GM19238 (cell line): Measurements from ENCODE around the gene PTPRM.

ENCODE experiments used
- DNase-seq: peaks from one replicate; pipeline ENCODE4 v3.0.0; 2011; ENCODE audit warnings: low spot score; ENCODE audit not compliant: insufficient read length

PTPRM gene

DNA sequence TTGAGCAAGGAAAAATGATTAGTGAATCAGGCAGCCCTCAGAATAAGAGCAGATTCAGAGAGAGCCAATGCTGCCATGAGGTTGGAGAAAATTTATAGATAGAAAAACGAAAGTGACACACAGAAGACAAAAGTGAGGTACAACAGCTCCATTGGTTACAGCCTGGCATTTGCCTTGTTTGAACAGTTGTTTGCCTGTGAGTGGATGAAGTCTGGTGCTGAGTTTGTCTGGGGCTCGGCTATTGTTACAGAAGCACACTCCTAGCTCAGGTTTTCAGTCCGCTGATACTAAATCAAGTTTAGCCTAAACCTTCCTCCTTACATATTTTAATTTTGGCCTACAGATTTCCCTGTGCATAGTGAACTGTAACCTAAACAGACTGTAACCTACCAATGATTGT lies 654.3 kb downstream of the PTPRM start:
- DNase-seq, result no peak

GRCh38 chr18:8224576-8224975 lies 657.5 kb downstream of the PTPRM start:
- DNase-seq, result no peak

DNA sequence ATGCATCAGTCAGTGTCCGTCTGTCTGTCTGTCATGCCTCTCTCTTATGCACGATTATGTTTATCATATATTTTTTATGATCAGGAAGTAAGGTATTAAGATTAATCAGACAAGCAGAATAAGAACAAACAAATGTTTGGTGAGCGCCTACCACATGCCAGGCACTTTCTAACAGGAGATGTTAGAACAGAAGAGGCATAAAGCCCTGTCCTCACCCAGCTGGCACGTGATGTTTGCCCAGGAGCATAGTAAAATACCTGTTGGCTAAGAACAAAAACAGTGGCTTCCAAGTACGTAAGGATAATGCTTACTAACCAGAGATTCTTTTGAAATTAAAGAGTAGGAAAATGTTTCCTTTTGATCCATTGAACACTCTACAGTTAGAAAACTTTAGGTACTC lies 661.9 kb downstream of the PTPRM start:
- no peak for DNase-seq

DNA sequence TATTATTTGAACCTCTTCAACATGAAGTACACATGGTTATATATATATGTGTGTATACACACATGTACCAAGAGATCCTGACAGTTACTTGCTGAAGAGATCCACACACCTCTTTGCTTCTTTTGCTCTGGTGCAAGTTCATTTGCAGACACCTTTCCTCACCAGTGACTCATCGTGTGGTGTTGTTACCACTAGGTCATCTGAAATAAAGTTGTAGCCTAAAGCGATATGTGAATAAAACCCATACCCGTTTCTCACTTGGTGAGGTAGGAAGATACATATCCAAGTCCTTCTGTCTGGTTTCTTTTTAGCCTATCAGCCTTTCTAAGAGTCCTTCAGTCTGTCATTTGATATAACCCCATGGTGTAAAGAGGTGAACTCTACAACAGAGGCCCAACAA lies 662.7 kb downstream of the PTPRM start:
- DNase-seq, result no peak

DNA sequence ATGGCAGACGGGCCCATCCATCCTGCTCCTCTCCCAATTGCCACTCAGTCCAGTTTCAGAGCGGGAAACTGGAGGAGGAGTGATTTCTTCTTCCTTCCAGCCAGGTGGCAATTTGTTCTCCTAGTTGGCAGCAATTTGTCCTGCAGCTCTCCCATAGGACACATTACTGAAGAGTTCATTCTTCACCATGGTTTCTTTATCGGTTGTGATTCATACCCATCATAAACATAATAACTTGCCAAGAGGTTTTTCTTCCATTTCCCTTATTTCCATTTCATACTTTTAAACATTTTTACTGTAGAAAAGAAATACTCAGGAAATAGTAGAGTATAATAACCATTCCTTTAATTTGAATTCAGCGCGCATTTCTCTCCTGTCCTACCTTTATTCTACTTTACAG lies 664.2 kb downstream of the PTPRM start:
- DNase-seq, result no peak

GRCh38 chr18:8232791-8233190 lies 665.7 kb downstream of the PTPRM start:
- no peak for DNase-seq

DNA sequence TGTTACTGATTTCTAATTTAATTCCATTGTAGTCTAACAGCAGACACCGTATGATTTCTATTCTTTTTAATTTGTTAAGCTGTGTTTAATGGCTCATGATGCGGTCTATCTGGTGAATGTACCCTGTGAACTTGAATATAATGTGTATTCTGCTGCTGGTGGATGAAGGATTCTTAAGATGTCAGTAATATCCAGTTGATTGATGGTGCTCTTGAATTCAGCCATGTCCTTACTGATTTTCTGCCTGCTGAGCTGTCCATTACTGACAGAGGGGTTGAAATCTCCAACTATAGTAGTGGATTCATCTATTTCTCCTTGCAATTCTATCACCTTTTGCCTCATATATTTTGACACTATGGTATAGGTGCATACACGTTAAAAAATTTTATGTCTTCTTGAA lies 668.8 kb downstream of the PTPRM start:
- DNase-seq, result no peak

DNA sequence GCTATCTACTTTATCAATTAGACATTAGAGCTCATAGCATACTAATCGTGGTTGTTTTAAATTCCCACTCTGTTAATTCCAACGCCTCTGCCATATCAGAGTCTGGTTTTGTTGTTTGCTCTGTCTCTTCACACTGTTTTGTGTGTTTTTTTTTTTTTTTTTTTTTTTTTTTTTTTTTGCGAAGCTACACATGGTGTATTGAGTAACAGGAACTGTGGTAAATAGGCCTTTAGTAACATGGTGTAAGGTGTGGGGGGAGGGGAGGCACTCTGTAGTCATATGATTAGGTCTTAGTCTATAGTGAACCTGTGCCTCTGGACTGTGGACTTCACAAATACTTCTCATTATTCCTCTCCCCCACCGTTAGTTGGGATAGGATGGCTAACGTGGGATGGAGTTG lies 671.4 kb downstream of the PTPRM start:
- DNase-seq, result no peak

DNA sequence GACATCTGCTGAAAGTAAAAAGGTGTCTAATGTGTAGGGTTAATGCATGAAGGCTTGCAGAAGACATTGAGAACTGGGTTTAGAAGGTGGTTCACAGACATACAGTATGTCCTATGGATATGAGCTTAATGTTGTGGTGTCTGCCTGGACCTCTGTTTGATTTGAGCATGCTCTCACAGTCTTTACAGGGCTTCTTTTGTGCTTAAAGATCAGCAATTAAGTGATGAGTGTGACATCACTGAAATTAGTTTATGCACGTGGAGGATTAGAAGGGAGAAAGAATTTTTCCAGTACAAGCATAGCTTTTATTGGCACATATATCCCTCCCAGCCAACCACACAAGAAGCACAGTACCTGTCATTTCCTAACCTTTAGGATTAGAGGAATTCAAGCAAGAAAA lies 674.6 kb downstream of the PTPRM start:
- no peak for DNase-seq

DNA sequence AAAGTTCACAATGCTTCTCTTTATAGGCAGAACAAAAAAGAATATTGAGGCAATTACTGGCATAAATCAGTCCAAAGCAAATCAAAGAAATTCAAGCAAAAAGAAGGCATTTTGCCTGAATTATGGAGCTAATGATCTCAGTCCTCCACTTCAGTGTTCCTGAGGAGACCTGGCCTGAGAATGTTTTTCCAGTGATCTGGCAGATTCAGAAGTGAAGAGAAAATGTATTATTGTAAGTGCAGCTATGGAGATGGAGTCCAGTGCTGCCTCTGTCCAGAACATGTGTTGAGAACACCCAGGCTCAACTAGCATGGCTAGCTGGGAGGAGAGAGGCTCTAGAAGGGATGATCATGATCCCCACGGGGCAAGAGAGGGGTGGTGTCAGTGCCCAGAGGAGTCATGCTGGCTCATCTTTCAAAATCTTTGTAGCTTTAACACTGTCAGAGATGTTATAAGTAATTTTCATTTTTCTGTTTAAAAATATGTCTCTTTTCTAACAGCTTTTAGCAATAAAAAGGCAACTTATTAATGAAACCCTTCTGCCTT lies 675.1 kb downstream of the PTPRM start:
- no peak for DNase-seq

GRCh38 chr18:8247700-8248099 lies 680.6 kb downstream of the PTPRM start:
- DNase-seq, result no peak

DNA sequence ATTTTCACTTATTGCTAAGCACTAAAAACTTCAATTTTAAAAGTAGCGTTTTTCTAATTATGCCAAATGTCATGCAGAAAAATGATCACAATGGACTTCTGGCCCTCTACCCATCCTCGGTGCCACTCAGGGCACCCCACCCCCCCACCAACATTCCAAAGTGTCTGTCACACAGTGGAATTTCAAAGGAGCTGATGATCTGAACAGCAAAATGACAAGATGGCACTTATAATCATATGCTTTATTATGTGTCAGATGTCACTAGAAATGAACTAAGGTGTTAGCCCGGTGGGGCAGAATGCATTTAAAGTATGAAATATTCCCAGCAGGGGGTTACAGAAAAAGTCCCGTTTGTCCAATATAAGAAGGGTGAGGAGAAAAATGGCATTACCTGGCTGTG lies 681.5 kb downstream of the PTPRM start:
- no peak for DNase-seq

GRCh38 chr18:8249811-8250210 lies 682.7 kb downstream of the PTPRM start:
- DNase-seq, result no peak

GRCh38 chr18:8252371-8252770 lies 685.3 kb downstream of the PTPRM start:
- DNase-seq, result no peak

DNA sequence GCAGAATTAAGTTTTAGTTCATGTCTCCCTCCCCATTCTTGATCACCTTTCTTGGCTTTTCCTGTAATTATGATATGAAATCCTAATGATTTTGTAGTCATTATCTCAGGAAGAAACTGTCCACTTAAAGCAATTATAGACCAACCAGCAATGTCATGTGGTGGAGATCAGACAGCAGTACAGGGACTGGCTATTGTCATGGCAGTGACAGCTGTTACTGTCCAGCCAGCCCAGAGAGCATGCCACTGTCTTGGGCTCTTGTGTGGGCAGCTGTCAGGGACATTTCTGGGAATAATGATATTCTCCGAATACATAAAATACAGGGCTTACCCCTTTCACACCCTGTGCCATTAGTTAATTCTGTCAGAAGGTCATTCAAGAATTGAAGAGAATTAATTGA lies 686.8 kb downstream of the PTPRM start:
- no peak for DNase-seq

GRCh38 chr18:8254654-8255053 lies 687.5 kb downstream of the PTPRM start:
- no peak for DNase-seq

GRCh38 chr18:8257851-8258434 lies 690.8 kb downstream of the PTPRM start:
- DNase-seq, result no peak

DNA sequence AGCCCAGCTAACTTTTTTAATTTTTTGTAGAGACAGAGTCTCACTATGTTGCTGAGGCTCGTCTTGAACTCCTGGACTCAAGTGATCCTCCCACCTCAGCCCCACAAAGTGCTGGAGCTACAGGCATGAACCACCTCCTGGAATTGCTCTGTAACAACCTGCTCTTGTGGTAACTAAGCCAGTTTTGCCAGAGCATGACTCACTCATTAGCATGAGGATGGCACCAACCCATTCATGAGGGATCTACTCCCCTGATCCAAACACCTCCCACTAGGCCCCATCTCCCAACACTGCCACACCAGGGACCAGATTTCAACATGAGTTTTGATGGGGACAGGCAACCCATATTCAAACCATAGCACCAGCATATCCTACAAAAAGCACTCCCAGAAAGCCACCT lies 693.2 kb downstream of the PTPRM start:
- DNase-seq, result no peak

DNA sequence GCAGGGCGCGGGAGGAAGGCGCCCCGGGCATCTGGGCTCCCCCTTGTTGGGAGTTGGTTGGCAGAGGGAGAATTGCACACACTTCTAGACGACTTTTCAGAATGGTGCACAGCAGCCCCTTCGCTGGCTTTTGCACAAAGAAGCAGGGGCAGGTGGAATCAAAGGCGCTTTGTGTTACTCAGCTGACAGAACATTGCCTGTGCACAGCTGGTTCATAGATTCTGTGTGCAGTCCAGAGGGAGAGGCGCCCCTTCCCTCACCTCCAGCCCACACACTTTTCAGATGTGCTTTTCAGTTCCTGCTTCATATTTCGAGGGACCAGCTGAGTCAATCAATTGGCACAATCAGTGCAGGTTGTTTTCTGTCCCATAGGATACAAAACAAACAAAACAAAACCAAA lies 693.7 kb downstream of the PTPRM start:
- no peak for DNase-seq

DNA sequence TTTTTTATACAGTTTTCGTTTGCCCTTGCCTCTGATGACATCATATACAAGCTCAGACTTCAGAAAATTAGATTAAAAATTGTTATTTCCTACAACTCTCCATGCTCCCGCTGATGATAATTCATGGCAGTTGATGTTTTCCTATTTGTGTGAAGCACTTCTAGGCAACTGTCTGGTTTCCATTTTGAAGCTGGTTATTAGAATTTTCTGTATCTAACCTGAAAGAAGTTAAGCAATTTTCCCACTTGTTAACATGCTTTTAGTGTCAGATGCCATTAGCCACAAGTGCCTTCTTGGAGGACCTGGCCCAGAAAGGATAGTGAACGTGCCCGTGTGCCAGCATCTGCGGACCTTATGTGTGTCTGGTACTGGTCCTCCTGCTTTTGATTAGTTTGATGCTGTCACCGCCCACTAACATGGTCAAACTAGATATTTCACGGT lies 694.6 kb downstream of the PTPRM start:
- no peak for DNase-seq

GRCh38 chr18:8262221-8262620 lies 695.1 kb downstream of the PTPRM start:
- DNase-seq, result no peak

DNA sequence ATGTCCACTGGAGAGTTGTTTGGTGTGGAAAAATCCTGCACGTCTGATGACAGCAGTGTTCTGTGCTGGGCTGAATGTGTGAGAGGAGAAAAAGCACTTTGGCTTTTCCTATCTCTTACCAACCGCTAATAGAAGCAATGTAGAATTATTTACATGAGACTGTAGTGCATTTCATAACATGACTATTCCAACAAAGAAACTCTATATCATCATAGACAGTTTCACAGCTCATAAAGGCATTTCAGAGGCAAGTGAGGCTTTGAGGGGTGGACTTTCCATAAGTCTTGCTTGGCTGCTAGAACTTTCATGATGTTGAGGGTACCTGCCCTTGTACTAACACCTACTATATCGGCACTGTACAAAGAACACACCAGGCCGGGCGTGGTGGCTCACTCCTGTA lies 697.0 kb downstream of the PTPRM start:
- DNase-seq, result no peak

- no peak for DNase-seq
Observed at GRCh38 chr18:8264861-8265411, 697.8 kb downstream of the PTPRM start.

- DNase-seq, result no peak
Observed at GRCh38 chr18:8272254-8272653, 705.1 kb downstream of the PTPRM start.
